Fibroblast of mammary gland (primary cell): Measurements from ENCODE around the gene TMEM200B.
"Not testable (repeated sequence)": the region's sequence is repeated elsewhere in the genome, so short reads cannot be mapped to it uniquely, and the experiment has no call there.

Experiments
- DNase-seq: peaks from one replicate; pipeline ENCODE4 v3.0.0-alpha.2; 2010; ENCODE audit warnings: low read depth
- H3K4me3 ChIP-seq: 2 replicates; pipeline ENCODE4 v1.5.1; 2011; ENCODE audit warnings: low read depth, mild to moderate bottlenecking, low read length, moderate library complexity; ENCODE audit not compliant: control insufficient read depth
- TF ChIP-seq, protein P1 (sequence below): conservative IDR thresholded peaks from 2 replicates; pipeline ENCODE4 v1.5.1; 2011; ENCODE audit warnings: low read depth, low read length, inconsistent platforms; ENCODE audit not compliant: control insufficient read depth, insufficient read depth

TMEM200B gene

DNA sequence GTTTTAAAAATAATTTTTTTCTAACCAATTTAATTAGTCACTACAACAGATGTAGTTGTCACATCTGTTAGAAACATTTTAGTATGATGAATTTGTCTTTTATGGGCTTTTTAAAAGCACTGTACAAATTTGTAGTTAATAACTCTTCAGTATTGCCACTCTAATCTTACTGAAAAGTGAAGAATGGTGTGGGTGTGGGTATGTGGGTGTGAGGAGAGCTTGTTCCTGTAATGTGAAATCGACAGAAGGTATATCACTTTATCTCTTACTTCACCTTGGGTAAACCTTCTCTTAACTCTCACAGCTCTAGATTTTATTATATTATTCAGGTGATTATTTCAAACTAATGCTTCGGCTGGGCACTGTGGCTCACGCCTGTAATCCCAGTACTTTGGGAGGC is 42.5 kb downstream of the TMEM200B start:
- H3K4me3 ChIP-seq = no peak overlapping the region
- TF ChIP-seq, protein P1, sequence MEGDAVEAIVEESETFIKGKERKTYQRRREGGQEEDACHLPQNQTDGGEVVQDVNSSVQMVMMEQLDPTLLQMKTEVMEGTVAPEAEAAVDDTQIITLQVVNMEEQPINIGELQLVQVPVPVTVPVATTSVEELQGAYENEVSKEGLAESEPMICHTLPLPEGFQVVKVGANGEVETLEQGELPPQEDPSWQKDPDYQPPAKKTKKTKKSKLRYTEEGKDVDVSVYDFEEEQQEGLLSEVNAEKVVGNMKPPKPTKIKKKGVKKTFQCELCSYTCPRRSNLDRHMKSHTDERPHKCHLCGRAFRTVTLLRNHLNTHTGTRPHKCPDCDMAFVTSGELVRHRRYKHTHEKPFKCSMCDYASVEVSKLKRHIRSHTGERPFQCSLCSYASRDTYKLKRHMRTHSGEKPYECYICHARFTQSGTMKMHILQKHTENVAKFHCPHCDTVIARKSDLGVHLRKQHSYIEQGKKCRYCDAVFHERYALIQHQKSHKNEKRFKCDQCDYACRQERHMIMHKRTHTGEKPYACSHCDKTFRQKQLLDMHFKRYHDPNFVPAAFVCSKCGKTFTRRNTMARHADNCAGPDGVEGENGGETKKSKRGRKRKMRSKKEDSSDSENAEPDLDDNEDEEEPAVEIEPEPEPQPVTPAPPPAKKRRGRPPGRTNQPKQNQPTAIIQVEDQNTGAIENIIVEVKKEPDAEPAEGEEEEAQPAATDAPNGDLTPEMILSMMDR = no peak
- DNase-seq = no peak

DNA sequence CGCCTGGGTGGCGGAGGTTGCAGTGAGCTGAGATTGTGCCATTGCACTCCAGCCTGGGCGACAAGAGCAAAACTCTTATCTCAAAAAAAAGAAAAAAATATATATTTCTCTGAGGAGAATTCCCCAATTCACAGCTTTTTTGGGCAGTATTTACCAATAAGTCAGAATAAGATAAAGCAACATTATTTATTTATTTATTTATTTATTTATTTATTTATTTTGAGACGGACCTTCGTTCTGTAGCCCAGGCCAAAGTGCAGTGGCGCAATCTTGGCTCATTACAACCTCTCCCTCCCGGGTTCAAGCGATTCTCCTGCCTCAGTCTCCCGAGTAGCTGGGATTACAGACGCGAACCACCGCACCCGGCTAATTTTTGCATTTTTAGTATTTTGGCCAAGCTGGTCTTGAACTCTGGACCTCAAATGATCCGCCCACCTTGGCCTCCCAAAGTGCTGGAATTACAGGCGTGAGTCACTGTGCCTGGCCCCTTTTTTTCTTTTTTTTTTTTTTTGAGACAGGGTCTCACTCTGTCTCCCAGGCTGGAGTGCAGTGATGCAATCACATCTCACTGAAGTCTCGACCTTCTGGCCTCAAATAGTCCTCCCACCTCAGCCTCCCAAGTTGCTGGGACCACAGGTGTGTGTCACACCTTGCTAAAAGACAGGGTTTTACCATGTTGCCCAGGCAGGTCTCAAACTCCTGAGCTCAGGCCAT is 43.6 kb downstream of the TMEM200B start:
- H3K4me3 ChIP-seq, DNase-seq: not testable (repeated sequence)

DNA sequence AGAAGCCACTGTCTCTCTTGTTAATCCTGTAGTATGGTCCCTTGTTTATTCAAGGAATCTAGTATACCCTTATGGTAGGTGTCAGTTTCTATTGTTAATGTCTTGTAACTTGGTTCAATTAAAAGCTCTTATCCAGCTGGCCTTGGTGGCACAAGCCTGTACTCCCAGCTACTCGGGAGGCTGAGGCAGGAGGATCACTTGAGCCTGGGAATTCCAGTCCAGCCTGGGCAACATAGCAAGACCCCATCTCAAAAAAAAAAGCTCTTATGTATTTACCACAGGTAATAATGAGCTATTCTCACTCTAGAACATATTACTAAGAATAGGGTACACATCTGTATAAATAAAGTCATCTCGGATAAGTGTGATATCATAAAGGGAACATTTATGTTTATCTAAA is 46.5 kb downstream of the TMEM200B start:
- no peak for DNase-seq
- TF ChIP-seq, protein P1 = no peak
- no peak overlapping the region for H3K4me3 ChIP-seq
